ENCODE results near the gene SLC38A11.

SLC38A11 gene

DNA sequence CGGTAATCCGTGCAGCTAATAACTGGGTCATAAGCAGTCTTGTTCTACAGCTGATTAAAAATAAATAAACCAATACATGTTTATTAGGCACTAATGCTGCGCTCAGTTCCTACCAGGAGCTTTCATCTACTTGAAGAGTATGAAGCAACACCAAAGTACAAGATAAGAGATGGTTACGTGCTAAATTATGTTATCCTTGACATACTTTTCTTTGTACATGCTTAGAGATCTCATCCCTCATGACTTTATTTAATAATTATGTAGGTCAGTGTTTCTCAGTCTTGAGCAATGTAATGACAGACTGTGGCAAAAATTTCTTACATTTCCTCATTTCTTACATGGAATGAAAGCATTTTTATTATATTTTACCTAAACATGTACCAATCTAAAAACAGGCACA is 59.1 kb downstream of the SLC38A11 start:
- H3K36me3 ChIP-seq (replicated peaks), result no peaks in the 10 kb centered on the region
- DNase-seq, result peak; percentile 27
- H3K27ac ChIP-seq, result peak overlapping the region; percentile 90
- in situ Hi-C loops (cut with HindIII; ENCODE audit: low pct_ligation_motif_present, low sequenced_read_pairs), result no loop called here
- no peaks in the 10 kb centered on the region for H3K27me3 ChIP-seq (replicated peaks)
- TF ChIP-seq CTCF (IDR thresholded peaks at IDR 0.05; ENCODE audit: low read depth, low read length, missing control alignments), result no peak
- no peak overlapping the region for H3K4me3 ChIP-seq (ENCODE audit: low read depth, low read length)

DNA sequence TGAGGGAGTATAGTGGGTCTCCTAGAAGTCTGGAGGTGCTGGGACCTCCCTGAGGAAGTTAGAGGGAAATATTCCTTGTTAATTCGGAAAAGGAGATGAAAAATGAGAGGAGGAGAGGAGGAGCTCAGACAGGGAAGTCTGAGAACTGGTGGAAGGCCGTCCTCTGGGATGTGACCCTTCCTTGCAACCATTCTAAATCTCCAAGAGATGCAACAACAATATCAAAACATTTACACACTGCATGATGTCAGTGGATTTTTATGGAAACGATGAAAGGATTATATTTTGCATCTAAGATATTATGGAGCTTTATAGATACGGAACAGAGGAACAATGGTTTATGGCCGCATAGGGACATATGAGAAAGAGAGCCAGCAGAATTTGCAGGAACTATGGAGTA is 63.9 kb downstream of the SLC38A11 start:
- no peaks in the 10 kb centered on the region for H3K27me3 ChIP-seq (replicated peaks)
- no peak for TF ChIP-seq CTCF (IDR thresholded peaks at IDR 0.05; ENCODE audit: low read depth, low read length, missing control alignments)
- in situ Hi-C loops (cut with HindIII; ENCODE audit: low pct_ligation_motif_present, low sequenced_read_pairs), result no loop called here
- no peak overlapping the region for H3K27ac ChIP-seq
- no peak for DNase-seq
- H3K4me3 ChIP-seq (ENCODE audit: low read depth, low read length), result no peak overlapping the region
- no peaks in the 10 kb centered on the region for H3K36me3 ChIP-seq (replicated peaks)

- Histone ChIP-seq H3K36me3 (replicated peaks) (no peaks in the 10 kb centered on the region), H3K27ac (peak overlapping the region; percentile 12), H3K4me3 (ENCODE audit: low read depth, low read length) (no peak overlapping the region), H3K27me3 (replicated peaks) (no peaks in the 10 kb centered on the region)
- in situ Hi-C loops (cut with HindIII; ENCODE audit: low pct_ligation_motif_present, low sequenced_read_pairs), result no loop called here
- peak; percentile 72 for DNase-seq
- TF ChIP-seq CTCF (IDR thresholded peaks at IDR 0.05; ENCODE audit: low read depth, low read length, missing control alignments), result no peak
These were observed 64.8 kb downstream of the SLC38A11 start for GRCh38 chr2:164890544-164890943.

DNA sequence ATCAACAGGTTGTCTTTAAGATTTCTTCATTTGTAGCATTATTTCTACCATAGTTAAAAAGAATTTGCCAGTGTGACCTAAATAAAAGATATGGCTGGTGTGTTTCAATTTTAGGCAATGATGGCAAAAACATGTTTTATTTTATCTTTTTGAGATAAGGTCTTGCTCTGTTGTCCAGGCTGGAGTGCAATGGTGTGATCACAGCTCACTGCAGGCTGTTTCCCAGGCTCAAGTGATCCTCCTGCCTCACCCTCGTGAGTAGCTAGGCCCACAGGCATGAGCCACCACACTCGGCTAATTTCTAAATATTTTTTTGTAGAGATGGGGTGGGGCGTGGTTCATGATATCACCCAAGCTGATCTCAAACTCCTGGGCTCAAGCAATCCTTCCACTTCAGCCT is 66.7 kb downstream of the SLC38A11 start:
- H3K27me3 ChIP-seq (replicated peaks), result no peaks in the 10 kb centered on the region
- no peaks in the 10 kb centered on the region for H3K36me3 ChIP-seq (replicated peaks)
- in situ Hi-C loops (cut with HindIII; ENCODE audit: low pct_ligation_motif_present, low sequenced_read_pairs), result no loop called here
- TF ChIP-seq CTCF (IDR thresholded peaks at IDR 0.05; ENCODE audit: low read depth, low read length, missing control alignments), result no peak
- no peak overlapping the region for H3K27ac ChIP-seq
- H3K4me3 ChIP-seq (ENCODE audit: low read depth, low read length), result no peak overlapping the region
- DNase-seq, result no peak

GRCh38 chr2:164887434-164888144 is 67.7 kb downstream of the SLC38A11 start:
- in situ Hi-C loops (cut with HindIII; ENCODE audit: low pct_ligation_motif_present, low sequenced_read_pairs), result no loop called here
- no peak overlapping the region for H3K4me3 ChIP-seq (ENCODE audit: low read depth, low read length)
- H3K27ac ChIP-seq, result no peak overlapping the region
- no peaks in the 10 kb centered on the region for H3K36me3 ChIP-seq (replicated peaks)
- DNase-seq, result no peak
- no peaks in the 10 kb centered on the region for H3K27me3 ChIP-seq (replicated peaks)
- no peak for TF ChIP-seq CTCF (IDR thresholded peaks at IDR 0.05; ENCODE audit: low read depth, low read length, missing control alignments)

DNA sequence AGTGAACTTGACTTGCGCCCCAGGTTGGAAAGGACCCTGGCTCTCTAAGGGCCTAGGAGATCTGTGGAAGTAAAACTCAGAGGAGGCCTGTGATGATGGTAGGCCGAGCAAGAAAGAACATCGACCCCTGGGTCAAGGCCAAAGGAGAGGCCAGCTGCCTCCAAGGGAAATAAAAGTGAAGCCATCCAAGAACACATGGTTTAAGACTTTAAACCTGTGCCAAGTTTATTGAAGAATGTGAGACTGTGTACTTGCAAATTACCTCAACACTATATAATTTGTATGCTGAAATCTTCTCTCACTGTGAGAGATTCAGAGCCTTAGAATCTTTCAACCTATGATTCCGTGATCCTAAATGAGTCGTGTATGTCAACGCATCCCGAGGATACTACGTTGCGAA is 73.0 kb downstream of the SLC38A11 start:
- in situ Hi-C loops (cut with HindIII; ENCODE audit: low pct_ligation_motif_present, low sequenced_read_pairs), result no loop called here
- no peak for DNase-seq
- H3K27me3 ChIP-seq (replicated peaks), result no peaks in the 10 kb centered on the region
- TF ChIP-seq CTCF (IDR thresholded peaks at IDR 0.05; ENCODE audit: low read depth, low read length, missing control alignments), result no peak
- no peak overlapping the region for H3K27ac ChIP-seq
- H3K4me3 ChIP-seq (ENCODE audit: low read depth, low read length), result no peak overlapping the region
- no peaks in the 10 kb centered on the region for H3K36me3 ChIP-seq (replicated peaks)
